HG02943 (cell line): ENCODE data around the gene ATP6V1G1.
"Not testable (repeated sequence)": the region's sequence is repeated elsewhere in the genome, so short reads cannot be mapped to it uniquely, and the experiment has no call there.

Experiments
- ATAC-seq: cut with Tn5 transposase; IDR thresholded peaks from one replicate; pipeline ENCODE4 v1.9.1; 2021; ENCODE audit warnings: mild to moderate bottlenecking, low read depth, moderate library complexity; ENCODE audit not compliant: unreplicated experiment

Gene ATP6V1G1

GRCh38 chr9:114576779-114577178, 10.8 kb upstream of the ATP6V1G1 start:
- ATAC-seq = not testable (repeated sequence)

GRCh38 chr9:114578134-114578533, 9.4 kb upstream of the ATP6V1G1 start:
- not testable (repeated sequence) for ATAC-seq

GRCh38 chr9:114580609-114581193, 6.9 kb upstream of the ATP6V1G1 start:
- no peak for ATAC-seq

- ATAC-seq = no peak
Observed at GRCh38 chr9:114583371-114584155, 4.0 kb upstream of the ATP6V1G1 start.

GRCh38 chr9:114588210-114588609, 641 bp downstream of the ATP6V1G1 start:
- no peak for ATAC-seq

GRCh38 chr9:114588651-114589526, 1.3 kb downstream of the ATP6V1G1 start:
- no peak for ATAC-seq

GRCh38 chr9:114590328-114590727, 2.8 kb downstream of the ATP6V1G1 start:
- no peak for ATAC-seq

- no peak for ATAC-seq
Observed at GRCh38 chr9:114591291-114591787, 3.8 kb downstream of the ATP6V1G1 start.

- ATAC-seq = no peak
Observed at GRCh38 chr9:114591849-114592248, 4.3 kb downstream of the ATP6V1G1 start.

GRCh38 chr9:114592356-114592755, 4.8 kb downstream of the ATP6V1G1 start:
- no peak for ATAC-seq

GRCh38 chr9:114594136-114594535, 6.6 kb downstream of the ATP6V1G1 start:
- no peak for ATAC-seq

GRCh38 chr9:114600502-114601248, 13.1 kb downstream of the ATP6V1G1 start:
- not testable (repeated sequence) for ATAC-seq

GRCh38 chr9:114601787-114602186, 14.2 kb downstream of the ATP6V1G1 start:
- not testable (repeated sequence) for ATAC-seq

- ATAC-seq = no peak
Observed at GRCh38 chr9:114602620-114603019, 15.1 kb downstream of the ATP6V1G1 start.

GRCh38 chr9:114603248-114603647, 15.7 kb downstream of the ATP6V1G1 start:
- ATAC-seq = no peak

GRCh38 chr9:114604989-114605388, 17.4 kb downstream of the ATP6V1G1 start:
- ATAC-seq = no peak

GRCh38 chr9:114606068-114606467, 18.5 kb downstream of the ATP6V1G1 start:
- no peak for ATAC-seq

GRCh38 chr9:114606597-114607207, 19.1 kb downstream of the ATP6V1G1 start:
- ATAC-seq = no peak

- no peak for ATAC-seq
Observed at GRCh38 chr9:114607671-114608524, 20.3 kb downstream of the ATP6V1G1 start.
